GM18526 (cell line): ENCODE measurements around the gene ISL2.

Source experiments
- POLR2A ChIP-seq: IDR thresholded peaks from 3 replicates; pipeline ENCODE4 v1.6.1; 2011; ENCODE audit not compliant: insufficient read length; ENCODE audit errors: extremely low read depth

Gene ISL2

DNA sequence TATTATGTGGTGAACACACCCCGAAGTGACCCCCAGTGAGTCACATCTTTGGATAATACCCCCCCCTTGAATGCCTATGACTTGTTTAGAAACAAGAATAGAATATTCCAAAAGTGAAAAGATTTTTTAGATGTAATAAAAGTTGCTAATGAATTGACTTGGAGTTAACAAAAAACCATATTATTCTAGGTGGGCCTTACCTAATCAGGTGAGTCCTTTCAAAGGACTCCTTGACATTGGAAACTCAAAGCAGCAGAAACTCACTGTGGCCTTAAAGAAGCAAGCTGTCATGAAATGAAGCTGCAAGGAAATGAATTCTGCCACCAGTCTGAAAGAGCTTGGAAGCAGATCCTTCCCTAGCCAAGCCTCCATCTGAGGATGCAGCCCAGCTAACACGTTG, 10.9 kb upstream of the ISL2 start:
- TF ChIP-seq POLR2A: no peak

DNA sequence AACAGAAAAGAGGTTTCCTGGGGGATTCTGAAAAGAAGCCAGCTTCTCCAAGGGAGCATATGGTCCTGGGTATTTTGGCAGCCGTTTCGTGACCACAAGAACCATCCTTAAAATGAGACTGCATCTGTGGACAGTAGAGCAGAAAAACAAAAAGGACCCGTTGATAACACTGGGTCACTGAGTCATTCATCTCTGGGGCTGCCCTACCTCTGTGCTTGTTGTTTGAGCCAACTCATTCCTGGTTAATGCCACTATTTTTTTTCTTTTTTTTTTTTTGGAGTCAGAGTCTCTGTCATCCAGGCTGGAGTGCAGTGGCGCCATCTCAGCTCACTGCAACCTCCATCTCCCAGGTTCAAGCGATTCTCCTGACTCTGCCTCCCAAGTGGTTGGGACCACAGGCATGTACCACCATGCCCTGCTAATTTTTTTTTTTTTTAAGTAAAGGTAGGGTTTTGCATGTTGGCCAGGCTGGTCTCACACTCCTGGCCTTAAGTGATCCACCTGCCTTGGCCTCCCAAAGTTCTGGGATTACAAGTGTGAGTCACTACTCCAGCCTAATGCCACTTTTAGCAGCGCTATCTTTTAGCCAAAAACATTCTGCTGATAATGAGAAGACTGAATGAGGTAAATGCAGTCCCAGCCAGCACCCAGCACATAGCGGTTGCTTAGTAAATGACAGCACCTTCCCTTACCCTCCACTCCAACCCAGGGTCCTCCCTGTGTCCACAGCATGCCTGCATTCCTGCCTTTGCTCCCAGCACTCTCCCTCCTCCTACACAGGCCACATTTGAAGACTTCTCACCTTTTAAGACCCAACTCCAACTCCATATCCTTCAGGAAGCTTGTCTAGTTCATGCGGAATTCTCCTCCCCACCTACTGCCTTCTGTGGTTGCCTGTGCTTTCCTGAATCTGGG, 9.1 kb upstream of the ISL2 start:
- no peak for TF ChIP-seq POLR2A

DNA sequence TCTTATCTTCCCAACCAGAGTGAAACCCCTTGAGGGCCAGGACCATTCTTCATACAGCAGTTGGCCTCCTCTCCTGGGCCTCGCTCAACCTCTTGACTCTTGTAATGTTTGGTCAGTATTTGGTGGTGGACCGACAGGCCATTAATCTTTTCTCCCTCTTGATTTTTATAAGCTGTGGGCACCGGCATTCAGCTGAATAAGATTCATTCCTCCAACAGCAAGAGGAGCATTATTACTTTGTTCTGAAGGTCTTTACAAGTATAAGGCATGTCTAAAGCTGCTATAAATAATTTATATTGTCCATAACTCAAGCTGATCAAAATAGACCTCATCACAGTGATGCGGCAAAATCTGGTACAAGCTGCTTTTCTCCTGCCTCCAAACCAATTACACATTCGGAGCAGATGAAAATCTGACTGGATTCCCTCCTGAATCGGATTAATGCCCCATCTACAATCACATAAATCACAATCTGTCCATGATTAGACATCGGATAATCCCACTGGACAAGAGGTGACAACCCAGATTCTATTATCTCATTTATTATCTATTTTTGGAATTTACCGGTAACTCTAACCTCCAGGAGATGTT, 8.4 kb upstream of the ISL2 start:
- no peak for TF ChIP-seq POLR2A

DNA sequence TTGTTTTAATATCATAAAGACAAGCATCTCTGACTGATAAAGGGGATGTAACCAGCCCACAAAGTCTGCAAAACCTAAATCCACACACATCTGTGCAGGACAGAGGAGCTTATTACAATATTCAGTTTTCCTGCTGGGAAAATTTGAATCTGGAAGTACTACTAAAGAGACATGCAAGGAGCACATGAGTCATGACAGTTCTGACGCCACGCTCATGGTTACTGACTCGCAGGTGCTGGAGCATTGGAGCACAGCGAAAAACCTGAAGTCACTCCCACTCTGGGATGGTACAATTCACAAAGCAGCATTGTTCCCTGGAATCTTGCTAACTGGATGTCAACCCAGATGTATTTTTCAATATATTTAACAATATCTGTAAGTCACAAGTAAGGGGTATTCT, 7.6 kb upstream of the ISL2 start:
- no peak for TF ChIP-seq POLR2A

DNA sequence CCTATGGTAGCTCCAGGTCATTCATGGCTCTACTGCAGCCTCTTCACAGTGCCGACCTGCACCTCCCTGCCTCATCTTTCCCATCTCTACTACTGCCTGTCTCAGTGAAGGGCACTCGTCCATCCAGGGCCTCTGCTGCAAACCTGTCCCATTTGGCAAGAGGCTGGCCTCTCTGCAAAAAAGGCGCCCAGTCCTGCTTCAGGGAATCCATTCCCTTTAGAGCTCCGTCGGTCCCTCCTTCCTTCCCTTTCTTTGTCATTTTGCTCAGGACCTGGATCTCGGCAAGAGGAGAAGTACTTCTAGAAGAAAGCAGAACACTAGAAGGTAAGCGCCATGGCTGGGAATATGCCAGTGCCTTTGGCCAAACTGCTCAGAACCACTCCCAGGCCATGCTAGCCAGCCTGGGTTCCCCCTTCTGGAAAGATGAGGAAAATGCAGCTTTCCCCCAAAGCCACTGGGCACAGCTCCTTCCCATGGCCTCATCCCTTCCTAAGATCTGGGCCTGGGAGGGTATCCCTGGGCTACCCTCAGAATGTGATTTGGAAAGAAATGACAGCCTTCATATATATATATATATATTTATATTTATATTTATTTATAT, 6.4 kb upstream of the ISL2 start:
- TF ChIP-seq POLR2A: no peak

DNA sequence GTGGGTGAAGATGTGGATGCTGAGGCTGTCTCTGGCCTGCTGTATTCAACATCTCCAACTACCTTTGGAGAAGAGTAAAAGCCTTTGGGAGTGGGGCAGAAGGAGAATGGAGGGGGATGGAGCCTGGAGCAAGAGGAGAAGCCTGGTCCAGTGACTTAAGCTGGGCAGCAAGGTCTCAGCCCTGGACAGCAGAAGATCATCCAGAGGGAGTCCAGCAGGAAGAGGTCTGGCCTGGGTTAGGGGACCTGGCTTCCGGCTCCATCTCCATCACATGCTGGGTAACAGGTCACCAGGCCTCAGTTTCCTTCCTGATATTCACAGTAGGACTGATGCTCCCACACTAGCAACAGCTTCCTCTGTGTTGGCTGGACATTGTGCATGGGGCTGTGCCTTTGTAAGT, 3.8 kb upstream of the ISL2 start:
- TF ChIP-seq POLR2A: no peak

DNA sequence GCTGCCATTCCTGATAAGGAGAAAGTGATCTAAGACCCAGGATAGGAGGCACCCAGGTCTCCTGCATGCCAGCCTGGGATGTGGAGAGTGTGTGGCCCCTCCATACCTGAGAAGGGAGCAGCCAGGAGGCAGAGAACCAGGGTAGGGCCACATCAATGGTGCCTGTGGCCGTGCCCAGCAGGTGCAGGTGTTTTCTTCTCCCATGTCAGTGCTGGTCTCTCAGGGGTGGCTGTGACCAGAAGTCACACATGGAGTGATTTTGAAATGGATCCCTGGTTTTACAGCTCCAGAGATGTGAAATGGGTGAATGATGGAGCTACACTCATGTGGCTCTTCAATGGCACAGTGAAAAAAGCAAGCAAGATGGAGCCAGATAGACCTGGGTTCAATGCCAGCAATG, 3.3 kb upstream of the ISL2 start:
- no peak for TF ChIP-seq POLR2A

DNA sequence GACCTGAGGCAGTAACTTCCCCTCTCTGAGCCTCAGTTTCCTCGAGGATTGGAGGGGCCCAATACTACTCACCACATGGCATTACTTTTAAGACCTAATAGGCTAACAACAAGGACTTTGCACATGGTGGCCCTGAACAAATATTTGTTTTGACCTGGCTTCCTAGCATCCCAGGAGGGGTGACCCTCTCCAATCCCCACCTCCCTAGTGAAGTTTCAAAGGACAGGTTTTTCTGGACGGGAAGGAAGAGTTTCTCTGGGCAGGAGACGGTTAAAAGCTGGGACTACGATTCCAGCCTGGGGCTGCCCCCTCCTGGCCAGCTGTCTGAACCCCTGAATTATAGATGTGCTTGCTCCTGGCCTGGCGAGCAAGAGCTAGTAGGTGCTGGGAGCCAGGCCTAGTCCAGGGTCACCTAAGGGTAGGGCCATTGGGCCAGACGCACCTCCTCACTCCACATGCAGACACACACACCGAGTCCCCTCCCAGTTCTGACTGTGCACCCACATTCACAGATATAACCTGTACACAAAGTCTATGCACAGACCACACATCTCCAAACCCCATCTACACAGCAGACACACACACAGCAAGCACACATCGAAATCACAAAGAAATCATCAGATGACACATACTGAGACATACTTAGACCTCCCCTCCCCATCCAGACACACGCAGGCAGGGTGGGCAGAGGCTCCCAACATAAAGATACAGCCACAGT, 2.7 kb upstream of the ISL2 start:
- no peak for TF ChIP-seq POLR2A

DNA sequence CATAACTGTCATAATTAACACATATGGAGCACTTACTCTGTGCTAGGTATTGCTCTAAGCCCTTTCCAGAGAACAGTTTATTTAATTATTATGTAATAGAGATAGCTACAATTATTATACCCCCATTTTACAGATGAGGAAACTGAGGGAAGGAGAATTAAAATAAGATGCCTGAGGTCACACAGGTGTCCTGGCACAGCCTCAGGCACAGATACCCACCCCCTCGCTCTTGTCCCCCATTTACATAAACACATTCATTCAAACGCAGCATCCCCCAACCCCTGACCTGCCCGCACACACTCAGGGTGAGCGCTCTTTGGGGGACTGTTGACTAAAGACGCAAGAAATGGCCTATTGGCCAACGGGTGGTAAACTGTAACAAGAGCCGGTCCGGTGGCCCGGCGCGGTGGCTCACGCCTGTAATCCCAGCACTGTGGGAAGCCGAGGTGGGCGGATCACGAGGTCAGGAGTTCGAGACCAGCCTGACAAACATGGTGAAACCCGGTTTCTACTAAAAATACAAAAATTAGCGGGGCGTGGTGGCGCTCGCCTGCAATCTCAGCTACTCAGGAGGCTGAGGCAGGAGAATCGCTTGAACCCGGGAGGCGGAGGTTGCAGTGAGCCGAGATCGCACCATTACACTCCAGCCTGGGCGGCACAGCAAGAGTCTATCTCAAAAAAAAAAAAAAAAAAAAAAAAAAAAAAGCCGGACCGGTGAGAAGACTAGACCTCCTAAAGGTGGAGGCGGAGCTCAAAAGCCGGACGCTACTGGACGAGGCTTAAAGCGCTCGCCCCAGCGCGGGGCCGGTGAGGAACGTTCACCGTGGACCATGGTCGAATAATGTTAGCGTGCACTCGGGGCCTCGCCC, 1.9 kb upstream of the ISL2 start:
- no peak for TF ChIP-seq POLR2A

DNA sequence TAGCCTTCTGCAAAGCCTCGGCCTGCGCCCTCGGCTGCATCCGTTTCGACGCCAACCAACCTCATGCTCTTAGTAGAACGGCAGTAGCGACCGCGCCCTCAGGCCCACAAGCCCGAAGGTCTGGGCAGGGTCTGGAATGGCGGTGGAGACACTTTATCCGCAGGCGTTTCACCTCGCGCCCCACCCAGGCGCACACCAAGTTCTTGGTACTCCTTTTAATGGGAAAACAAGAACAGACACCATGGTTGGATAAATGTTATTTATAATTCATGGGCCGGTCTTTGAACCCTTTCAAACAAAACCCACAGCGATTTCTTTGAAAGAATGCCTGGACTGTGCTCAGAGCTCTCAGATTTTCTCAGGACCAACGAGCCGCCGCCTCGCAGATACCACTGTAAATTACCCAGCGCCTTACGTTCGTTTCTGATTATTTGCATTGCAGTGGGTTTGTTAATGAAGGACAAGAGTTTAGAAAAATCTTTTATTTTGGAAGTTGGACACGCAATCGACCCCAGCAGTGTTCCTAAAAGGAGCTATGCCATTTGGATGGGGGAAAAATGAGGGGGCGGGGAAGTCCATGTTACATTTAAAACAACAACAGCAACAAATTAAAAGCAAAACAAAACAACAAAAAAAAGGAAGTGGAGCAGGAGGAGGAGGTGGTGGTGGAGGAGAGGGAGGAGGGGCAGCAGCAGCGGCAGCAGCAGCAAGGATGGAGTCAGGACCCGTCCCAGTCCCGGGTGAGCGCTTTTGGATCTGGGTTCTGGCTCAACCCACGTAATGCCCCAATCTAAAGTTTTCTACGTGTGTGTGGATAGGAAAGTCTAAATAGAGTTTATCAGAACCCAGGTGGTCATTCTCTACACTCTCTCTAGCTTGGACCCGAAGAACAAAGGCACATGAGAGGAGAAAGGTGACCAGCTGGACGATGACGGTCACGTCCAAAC, 993 bp upstream of the ISL2 start:
- TF ChIP-seq POLR2A: no peak

DNA sequence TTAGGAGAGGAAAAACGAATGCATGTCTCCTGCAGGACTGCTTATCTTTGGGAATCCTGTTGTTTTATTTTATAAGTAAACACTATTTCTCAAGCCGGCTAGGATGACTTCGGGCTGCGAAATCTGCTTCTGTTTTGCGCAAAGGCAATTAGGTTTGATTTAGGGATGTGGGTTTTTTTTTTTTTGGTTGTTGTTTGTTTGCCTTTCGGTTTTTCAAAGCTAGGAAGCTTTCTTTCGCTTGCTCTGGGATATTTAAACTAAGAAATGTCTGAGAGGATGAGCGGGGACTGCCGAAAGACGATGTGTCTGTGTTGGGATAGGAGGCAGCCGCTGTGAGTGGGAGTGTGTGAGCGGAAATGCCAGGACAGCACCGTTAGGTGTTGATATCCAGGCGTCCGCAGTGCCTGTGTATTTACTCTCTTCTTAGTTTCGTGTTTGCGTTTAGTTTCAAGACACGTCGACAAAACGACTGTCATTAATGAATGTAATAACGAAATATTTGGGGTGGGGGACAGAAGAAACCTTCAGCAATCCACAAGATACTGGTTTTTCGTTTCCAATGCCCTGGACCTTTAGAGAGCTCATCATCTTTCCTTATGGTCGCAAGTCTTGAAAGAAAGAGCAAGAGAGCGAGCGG, 604 bp downstream of the ISL2 start:
- TF ChIP-seq POLR2A: no peak

DNA sequence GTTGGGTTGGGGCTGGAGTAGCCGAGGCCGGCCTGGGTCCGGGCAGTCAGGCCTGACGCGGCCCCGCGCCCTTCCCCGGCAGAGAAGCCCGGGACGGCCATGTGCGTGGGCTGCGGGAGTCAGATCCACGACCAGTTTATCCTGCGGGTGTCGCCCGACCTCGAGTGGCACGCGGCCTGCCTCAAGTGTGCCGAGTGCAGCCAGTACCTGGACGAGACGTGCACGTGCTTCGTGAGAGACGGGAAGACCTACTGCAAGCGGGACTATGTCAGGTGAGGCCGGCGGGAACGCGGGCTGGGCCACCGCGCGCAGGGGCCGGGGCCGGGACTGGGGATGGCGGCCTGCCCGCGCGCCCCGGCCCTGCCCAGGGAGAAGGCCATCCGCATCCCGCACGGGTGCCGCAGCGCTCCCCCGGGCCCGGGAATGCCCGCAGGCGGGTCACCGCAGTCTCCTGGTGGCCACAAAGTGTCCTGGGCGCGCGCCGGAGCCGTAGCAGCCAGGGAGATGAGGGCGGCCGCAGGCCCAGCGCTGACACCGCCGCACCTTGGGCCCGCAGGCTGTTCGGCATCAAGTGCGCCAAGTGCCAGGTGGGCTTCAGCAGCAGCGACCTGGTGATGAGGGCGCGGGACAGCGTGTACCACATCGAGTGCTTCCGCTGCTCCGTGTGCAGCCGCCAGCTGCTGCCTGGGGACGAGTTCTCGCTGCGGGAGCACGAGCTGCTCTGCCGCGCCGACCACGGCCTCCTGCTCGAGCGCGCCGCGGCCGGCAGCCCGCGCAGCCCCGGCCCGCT, 1.3 kb downstream of the ISL2 start:
- TF ChIP-seq POLR2A: no peak

DNA sequence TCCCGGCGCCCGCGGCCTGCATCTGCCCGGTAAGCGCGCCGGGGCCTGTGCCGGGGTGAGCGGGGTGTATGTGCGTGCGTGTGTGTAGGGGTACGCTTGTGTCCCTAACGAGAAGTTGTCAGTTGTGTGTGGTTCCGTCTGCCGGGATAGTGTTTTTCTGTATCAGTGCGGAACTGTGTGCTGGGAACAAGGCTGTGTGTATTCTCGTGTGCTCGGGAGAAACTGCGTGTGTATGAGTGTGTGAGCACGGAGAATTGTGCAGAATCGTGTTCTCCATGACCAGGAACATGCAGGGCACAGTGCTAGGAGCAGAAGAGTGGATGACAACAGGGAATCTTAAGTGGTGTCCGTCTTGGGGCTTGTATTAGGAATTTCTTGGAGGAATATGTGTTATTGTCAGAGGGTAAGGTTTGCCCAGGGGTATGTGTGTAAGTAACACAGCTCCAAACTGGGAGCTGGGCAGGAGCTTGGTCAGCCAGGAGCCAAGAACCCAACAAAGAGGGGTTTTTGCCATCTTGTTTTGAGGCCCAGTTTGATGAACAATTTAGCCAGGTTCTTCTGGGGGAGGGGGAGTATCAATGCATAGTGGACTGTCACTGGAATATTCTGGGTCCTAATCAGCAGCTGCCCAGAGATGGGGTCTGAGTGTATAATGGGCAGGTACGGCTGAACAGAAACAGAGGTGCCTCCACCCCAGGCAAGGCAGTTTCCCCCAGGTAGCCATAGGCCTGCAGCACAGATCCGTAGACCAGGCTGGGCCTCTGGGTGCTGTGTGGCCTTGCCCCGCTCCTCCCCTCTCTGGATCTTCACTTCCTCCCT, 2.1 kb downstream of the ISL2 start:
- no peak for TF ChIP-seq POLR2A
